ENCODE measurements around the gene CFAP74.
A peak's percentile ranks its signal among the peaks of the same experiment; 100 is the strongest.

The CFAP74 gene

DNA sequence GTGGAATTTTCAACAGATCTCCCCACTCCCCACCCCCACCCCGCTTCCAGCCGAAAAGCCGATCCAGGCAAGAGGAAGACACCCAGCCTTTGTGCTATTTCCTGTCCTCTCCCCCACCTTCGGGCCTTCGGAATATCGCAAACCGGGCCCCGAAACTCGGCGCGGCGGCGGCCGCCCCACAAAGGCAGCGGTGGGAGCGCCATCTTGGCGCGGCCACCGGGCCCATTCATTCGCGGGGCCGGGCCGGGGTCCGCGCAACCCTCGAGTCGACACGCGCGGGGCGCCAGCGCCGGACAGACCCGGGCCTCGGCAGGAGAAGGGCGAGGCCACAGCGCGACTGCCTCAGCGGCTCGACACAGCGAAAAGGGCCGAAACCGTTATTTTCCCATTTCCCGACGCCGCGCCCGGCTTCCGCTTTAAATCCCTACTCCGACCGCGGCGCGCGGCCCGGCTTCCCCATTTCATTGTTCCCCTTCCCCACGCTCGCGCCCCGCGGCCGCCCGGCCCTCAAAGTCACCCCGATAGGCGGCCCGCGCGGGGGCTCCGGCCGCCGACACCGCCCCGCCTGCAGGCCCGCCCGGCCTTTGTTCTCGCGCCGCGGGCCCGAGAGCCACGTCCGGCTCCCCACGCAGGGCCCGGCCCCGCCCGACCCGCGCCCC lies 113.6 kb downstream of the CFAP74 start (continued):
- TF ChIP-seq, protein P1, sequence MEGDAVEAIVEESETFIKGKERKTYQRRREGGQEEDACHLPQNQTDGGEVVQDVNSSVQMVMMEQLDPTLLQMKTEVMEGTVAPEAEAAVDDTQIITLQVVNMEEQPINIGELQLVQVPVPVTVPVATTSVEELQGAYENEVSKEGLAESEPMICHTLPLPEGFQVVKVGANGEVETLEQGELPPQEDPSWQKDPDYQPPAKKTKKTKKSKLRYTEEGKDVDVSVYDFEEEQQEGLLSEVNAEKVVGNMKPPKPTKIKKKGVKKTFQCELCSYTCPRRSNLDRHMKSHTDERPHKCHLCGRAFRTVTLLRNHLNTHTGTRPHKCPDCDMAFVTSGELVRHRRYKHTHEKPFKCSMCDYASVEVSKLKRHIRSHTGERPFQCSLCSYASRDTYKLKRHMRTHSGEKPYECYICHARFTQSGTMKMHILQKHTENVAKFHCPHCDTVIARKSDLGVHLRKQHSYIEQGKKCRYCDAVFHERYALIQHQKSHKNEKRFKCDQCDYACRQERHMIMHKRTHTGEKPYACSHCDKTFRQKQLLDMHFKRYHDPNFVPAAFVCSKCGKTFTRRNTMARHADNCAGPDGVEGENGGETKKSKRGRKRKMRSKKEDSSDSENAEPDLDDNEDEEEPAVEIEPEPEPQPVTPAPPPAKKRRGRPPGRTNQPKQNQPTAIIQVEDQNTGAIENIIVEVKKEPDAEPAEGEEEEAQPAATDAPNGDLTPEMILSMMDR (tag by site-specific recombination; IDR thresholded peaks at IDR 0.05): no peak
- no peak for TF ChIP-seq HOXA7 (CRISPR knock-in tag; IDR thresholded peaks at IDR 0.05; ENCODE audit: borderline replicate concordance)
- TF ChIP-seq ZNF146 (tag by site-specific recombination; IDR thresholded peaks at IDR 0.05): no peak
- no peak for TF ChIP-seq ZNF223 (tag by site-specific recombination; IDR thresholded peaks at IDR 0.05)
- 0 out of 2 replicates have a peak, but pooled peaks have one; percentile 30 for TF ChIP-seq TCF7L2 (IDR thresholded peaks at IDR 0.05; ENCODE audit: borderline replicate concordance, low read depth, low read length)
- no peak for TF ChIP-seq ZFP41 (tag by site-specific recombination; IDR thresholded peaks at IDR 0.05; ENCODE audit: borderline replicate concordance)
- TF ChIP-seq, protein P2, sequence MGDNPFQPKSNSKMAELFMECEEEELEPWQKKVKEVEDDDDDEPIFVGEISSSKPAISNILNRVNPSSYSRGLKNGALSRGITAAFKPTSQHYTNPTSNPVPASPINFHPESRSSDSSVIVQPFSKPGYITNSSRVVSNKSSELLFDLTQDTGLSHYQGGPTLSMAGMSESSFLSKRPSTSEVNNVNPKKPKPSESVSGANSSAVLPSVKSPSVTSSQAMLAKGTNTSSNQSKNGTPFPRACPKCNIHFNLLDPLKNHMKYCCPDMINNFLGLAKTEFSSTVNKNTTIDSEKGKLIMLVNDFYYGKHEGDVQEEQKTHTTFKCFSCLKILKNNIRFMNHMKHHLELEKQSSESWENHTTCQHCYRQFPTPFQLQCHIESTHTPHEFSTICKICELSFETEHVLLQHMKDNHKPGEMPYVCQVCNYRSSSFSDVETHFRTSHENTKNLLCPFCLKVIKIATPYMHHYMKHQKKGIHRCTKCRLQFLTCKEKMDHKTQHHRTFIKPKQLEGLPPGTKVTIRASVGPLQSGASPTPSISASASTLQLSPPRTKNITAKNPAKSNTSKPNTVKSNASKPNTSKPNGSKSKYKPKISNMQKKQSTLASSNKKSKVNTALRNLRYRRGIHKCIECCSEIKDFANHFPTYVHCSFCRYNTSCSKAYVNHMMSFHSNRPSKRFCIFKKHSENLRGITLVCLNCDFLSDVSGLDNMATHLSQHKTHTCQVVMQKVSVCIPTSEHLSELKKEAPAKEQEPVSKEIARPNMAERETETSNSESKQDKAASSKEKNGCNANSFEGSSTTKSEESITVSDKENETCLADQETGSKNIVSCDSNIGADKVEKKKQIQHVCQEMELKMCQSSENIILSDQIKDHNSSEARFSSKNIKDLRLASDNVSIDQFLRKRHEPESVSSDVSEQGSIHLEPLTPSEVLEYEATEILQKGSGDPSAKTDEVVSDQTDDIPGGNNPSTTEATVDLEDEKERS (tag by site-specific recombination; IDR thresholded peaks at IDR 0.05): no peak
- TF ChIP-seq ZNF529 (tag by site-specific recombination; IDR thresholded peaks at IDR 0.05; ENCODE audit: insufficient replicate concordance): no peak
- TF ChIP-seq, protein P3, sequence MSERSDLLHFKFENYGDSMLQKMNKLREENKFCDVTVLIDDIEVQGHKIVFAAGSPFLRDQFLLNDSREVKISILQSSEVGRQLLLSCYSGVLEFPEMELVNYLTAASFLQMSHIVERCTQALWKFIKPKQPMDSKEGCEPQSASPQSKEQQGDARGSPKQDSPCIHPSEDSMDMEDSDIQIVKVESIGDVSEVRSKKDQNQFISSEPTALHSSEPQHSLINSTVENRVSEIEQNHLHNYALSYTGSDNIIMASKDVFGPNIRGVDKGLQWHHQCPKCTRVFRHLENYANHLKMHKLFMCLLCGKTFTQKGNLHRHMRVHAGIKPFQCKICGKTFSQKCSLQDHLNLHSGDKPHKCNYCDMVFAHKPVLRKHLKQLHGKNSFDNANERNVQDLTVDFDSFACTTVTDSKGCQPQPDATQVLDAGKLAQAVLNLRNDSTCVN (tag by site-specific recombination; optimal IDR thresholded peaks at IDR 0.05): peak; percentile 94
- TF ChIP-seq SCRT2 (tag by site-specific recombination; IDR thresholded peaks at IDR 0.05): no peak
- TF ChIP-seq, protein P4, sequence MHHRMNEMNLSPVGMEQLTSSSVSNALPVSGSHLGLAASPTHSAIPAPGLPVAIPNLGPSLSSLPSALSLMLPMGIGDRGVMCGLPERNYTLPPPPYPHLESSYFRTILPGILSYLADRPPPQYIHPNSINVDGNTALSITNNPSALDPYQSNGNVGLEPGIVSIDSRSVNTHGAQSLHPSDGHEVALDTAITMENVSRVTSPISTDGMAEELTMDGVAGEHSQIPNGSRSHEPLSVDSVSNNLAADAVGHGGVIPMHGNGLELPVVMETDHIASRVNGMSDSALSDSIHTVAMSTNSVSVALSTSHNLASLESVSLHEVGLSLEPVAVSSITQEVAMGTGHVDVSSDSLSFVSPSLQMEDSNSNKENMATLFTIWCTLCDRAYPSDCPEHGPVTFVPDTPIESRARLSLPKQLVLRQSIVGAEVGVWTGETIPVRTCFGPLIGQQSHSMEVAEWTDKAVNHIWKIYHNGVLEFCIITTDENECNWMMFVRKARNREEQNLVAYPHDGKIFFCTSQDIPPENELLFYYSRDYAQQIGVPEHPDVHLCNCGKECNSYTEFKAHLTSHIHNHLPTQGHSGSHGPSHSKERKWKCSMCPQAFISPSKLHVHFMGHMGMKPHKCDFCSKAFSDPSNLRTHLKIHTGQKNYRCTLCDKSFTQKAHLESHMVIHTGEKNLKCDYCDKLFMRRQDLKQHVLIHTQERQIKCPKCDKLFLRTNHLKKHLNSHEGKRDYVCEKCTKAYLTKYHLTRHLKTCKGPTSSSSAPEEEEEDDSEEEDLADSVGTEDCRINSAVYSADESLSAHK (tag by site-specific recombination; IDR thresholded peaks at IDR 0.05): 0 out of 2 replicates have a peak, but pooled peaks have one; percentile 15

DNA sequence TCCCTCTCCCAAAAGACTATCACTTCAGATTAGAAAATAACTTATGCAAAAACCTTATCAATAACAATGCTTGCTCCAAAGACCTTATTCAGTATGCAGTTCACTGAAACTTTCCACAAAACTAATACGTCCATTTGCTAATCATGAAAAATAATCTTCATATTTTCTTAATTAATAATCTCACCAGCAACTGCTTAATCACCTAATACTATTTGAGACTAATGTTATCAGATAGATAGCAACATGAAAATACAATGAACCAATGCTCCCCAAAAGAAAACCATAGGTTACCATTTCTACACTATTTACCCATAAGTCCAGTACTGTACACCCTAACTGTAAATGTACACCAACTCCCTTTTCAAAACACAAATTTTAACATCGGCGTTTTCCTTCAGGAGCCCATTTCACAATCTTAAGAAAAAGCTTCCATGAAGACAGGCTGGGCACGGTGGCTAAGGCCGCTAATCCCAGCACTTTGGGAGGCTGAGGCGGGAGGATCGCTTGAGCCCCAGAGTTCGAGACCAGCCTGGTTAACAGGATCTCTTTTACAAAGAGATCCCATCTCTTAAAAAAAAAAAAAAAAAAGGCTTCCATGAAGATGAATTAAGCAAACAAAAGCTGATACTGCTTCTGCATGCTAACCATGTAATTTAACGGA lies 114.4 kb downstream of the CFAP74 start:
- CTCF ChIA-PET: interaction anchor here (0.7 to 1.4 kb wide), 2 partner anchors 19 to 887 kb away, joined by 3 read pairs; no protein-coding TSS in a partner anchor
- POLR2A ChIA-PET: interaction anchor here (0.9 kb wide), 1 partner anchor 26 kb away, joined by 3 read pairs; no protein-coding TSS in a partner anchor
- peak overlapping the region; percentile 96; the same call in 1 of the 2 replicates for H3K27ac ChIP-seq (ENCODE audit: extremely low read depth, low read depth, low read length)
- TF ChIP-seq ZNF10 (tag by site-specific recombination; IDR thresholded peaks at IDR 0.05) (no peak), ZNF626 (tag by site-specific recombination; IDR thresholded peaks at IDR 0.05) (no peak), ZNF843 (tag by site-specific recombination; IDR thresholded peaks at IDR 0.05) (no peak), SCRT1 (tag by site-specific recombination; IDR thresholded peaks at IDR 0.05; ENCODE audit: borderline replicate concordance) (no peak), ZNF248 (tag by site-specific recombination; IDR thresholded peaks at IDR 0.05) (no peak), ZNF777 (tag by site-specific recombination; IDR thresholded peaks at IDR 0.05; ENCODE audit: borderline replicate concordance) (no peak), ZNF621 (tag by site-specific recombination; IDR thresholded peaks at IDR 0.05) (no peak), ZBTB8A (tag by site-specific recombination; IDR thresholded peaks at IDR 0.05) (no peak), EGR2 (tag by site-specific recombination; IDR thresholded peaks at IDR 0.05; ENCODE audit: low read depth) (no peak), ZNF830 (tag by site-specific recombination; IDR thresholded peaks at IDR 0.05; ENCODE audit: low read depth) (no peak), SP3 (tag by site-specific recombination; IDR thresholded peaks at IDR 0.05) (no peak), ZXDB (tag by site-specific recombination; IDR thresholded peaks at IDR 0.05) (no peak), ZIC2 (tag by site-specific recombination; IDR thresholded peaks at IDR 0.05) (no peak)
- TF ChIP-seq, protein P5, sequence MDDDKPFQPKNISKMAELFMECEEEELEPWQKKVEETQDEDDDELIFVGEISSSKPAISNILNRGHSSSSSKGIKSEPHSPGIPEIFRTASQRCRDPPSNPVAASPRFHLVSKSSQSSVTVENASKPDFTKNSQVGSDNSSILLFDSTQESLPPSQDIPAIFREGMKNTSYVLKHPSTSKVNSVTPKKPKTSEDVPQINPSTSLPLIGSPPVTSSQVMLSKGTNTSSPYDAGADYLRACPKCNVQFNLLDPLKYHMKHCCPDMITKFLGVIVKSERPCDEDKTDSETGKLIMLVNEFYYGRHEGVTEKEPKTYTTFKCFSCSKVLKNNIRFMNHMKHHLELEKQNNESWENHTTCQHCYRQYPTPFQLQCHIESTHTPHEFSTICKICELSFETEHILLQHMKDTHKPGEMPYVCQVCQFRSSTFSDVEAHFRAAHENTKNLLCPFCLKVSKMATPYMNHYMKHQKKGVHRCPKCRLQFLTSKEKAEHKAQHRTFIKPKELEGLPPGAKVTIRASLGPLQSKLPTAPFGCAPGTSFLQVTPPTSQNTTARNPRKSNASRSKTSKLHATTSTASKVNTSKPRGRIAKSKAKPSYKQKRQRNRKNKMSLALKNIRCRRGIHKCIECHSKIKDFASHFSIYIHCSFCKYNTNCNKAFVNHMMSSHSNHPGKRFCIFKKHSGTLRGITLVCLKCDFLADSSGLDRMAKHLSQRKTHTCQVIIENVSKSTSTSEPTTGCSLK (tag by site-specific recombination; IDR thresholded peaks at IDR 0.05): no peak

More for the DNA sequence above, 114.4 kb downstream of the CFAP74 start:
- H3K4me1 ChIP-seq (ENCODE audit: control insufficient read depth, insufficient read depth, low read length): peaks cover 8% of the 10 kb centered on the region
- peak overlapping the region; percentile 88 for H3K4me3 ChIP-seq (ENCODE audit: low read depth, low read length)
- H3K36me3 ChIP-seq (ENCODE audit: control insufficient read depth in 2 of 2, insufficient read depth in 1 of 2, low read length in 2 of 2): peaks cover 0 to 3% of the 10 kb centered on the region in 2 experiments; a peak in 1 of 3 replicates
- H3K9me3 ChIP-seq (ENCODE audit: control insufficient read depth, insufficient read depth, low read depth, low read length): no peaks in the 10 kb centered on the region
